H1 (cell line): ENCODE data around the gene HOXA10.

Experiments
- ATF3 ChIP-seq: IDR thresholded peaks from 2 replicates; pipeline ENCODE4 v1.6.1; 2011; ENCODE audit warnings: low read depth, mild to moderate bottlenecking, low read length; ENCODE audit not compliant: insufficient read depth
- CTCF ChIP-seq, 3 experiments: IDR thresholded peaks; 1 replicate in 2 of 3; 2 replicates in 1 of 3; pipeline versions ENCODE4 v1.5.1 to v1.6.1; 2011; ENCODE audit warnings: low read length in 3 of 3, mild to moderate bottlenecking in 3 of 3, inconsistent platforms in 2 of 3, low read depth in 1 of 3, moderate library complexity in 1 of 3; ENCODE audit not compliant: insufficient read depth in 1 of 3; ENCODE audit errors: control extremely low read depth in 1 of 3
- EZH2 ChIP-seq: fragments of 200-600 bp; sonication (generic); IDR thresholded peaks from 2 replicates; pipeline ENCODE4 v1.7.1; 2012; ENCODE audit warnings: low read depth, mild to moderate bottlenecking, moderate library complexity, low read length, inconsistent platforms; ENCODE audit not compliant: severe bottlenecking
- PHF8 ChIP-seq: fragments of 200-600 bp; sonication (generic); conservative IDR thresholded peaks from 2 replicates; pipeline ENCODE4 v1.7.1; 2012; ENCODE audit warnings: low read depth, mild to moderate bottlenecking, inconsistent platforms, low read length, moderate library complexity
- POLR2A ChIP-seq, 2 experiments: IDR thresholded peaks; 1 replicate in 1 of 2; 2 replicates in 1 of 2; pipeline ENCODE4 v1.6.1; 2011; ENCODE audit warnings: low read depth in 2 of 2, low read length in 2 of 2, mild to moderate bottlenecking in 2 of 2; ENCODE audit errors: control extremely low read depth in 1 of 2
- TAF1 ChIP-seq: IDR thresholded peaks from 2 replicates; pipeline ENCODE4 v1.6.1; 2011; ENCODE audit warnings: mild to moderate bottlenecking, low read depth, low read length

- TF ChIP-seq TAF1: no peak
- no peak for TF ChIP-seq POLR2A (IDR thresholded peaks at IDR 0.05; ENCODE audit: control extremely low read depth in 1 of 2, low read depth in 2 of 2, low read length in 2 of 2)
- TF ChIP-seq CTCF (IDR thresholded peaks at IDR 0.05; ENCODE audit: control extremely low read depth in 1 of 3, insufficient read depth in 1 of 3, low read depth in 1 of 3, low read length in 3 of 3): no peak
- TF ChIP-seq PHF8: no peak
- peak; percentile 66 for TF ChIP-seq EZH2
- TF ChIP-seq ATF3: no peak
These were observed 8.2 kb upstream of the HOXA10 start for GRCh38 chr7:27182285-27182841.
